GM23338 (cell line): ENCODE results near the gene PGP. TPM values are rescaled to one million over a fixed set of nuclear protein-coding genes. Genes with fewer than 3 reads are reported as not detected.

Experiments used
- CREB1 ChIP-seq: fragments of 250-450 bp; sonication (Bioruptor Pico); IDR thresholded peaks from 2 replicates; pipeline ENCODE4 v1.5.0; 2020; ENCODE audit warnings: low read depth, mild to moderate bottlenecking, moderate library complexity
- ETS1 ChIP-seq: IDR thresholded peaks from 2 replicates; pipeline ENCODE4 v1.6.1; 2016; ENCODE audit warnings: antibody characterized with exemption
- EZH2 ChIP-seq: fragments of 200-600 bp; sonication (generic); IDR thresholded peaks from one replicate; pipeline ENCODE4 v1.8.0; 2017; ENCODE audit warnings: antibody characterized with exemption, mild to moderate bottlenecking, low read depth; ENCODE audit not compliant: unreplicated experiment
- JUNB ChIP-seq: IDR thresholded peaks from one replicate; pipeline ENCODE4 v1.6.1; 2016; ENCODE audit warnings: antibody characterized with exemption; ENCODE audit not compliant: unreplicated experiment
- NANOG ChIP-seq: IDR thresholded peaks from 2 replicates; pipeline ENCODE4 v1.6.1; 2016; ENCODE audit warnings: antibody characterized with exemption, borderline replicate concordance
- POLR2AphosphoS5 ChIP-seq: IDR thresholded peaks from 2 replicates; pipeline ENCODE4 v1.6.1; 2016; ENCODE audit warnings: antibody characterized with exemption, low read depth
- ZNF331 ChIP-seq: fragments of 250-450 bp; sonication (Bioruptor Pico); IDR thresholded peaks from 2 replicates; pipeline ENCODE4 v1.5.0; 2020; ENCODE audit warnings: low read depth, mild to moderate bottlenecking, moderate library complexity
- ZNF462 ChIP-seq: fragments of 250-450 bp; sonication (Bioruptor Pico); IDR thresholded peaks from 2 replicates; pipeline ENCODE4 v1.5.0; 2020; ENCODE audit warnings: mild to moderate bottlenecking, moderate library complexity
- polyA plus RNA-seq: library from polyadenylated mRNA; unstranded; fragments of >200 nt; fragmentation: Nextera tagmentation; extraction: Ambion mirVana; gene quantifications from 2 replicates; pipeline ENCODE4 v1.2.1, GENCODE V29; 2016
- total RNA-seq: library from RNA; depleted of rRNA; stranded (reverse); fragments of >200 nt; shearing (Covaris generic); gene quantifications from 2 replicates; pipeline ENCODE4 v1.2.3, GENCODE V29; 2014
- TF ChIP-seq, protein P1 (sequence below), 2 experiments: fragments of 200-600 bp in 1 of 2; sonication (generic) in 1 of 2; conservative IDR thresholded peaks; 2 replicates each; pipeline versions ENCODE4 v1.5.1 to v1.6.1; 2016 to 2017; ENCODE audit warnings: antibody characterized with exemption in 2 of 2, low read depth in 2 of 2, mild to moderate bottlenecking in 2 of 2, moderate library complexity in 1 of 2

Gene PGP
- total and polyA plus RNA-seq, 2 experiments from 2014 or later, result 44.4 to 80.3 TPM

DNA sequence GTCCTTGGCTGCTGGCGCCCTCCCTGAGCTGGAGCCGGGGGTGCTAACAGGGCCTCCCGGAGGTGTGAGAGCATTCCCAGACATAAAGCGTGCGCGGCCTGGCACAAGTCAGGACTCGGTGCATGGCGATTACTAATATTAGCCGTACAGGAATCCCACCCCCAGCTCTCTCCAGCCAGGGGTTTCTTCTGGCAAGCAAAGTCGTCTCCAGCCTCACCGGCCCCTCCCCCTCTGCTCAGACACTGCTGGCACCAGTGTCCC is 23.3 kb downstream of the PGP start (continued):
- TF ChIP-seq ZNF462 (CRISPR knock-in tag) (no peak), CREB1 (CRISPR knock-in tag) (no peak), NANOG (no peak), ETS1 (no peak), JUNB (no peak), ZNF331 (CRISPR knock-in tag) (no peak), EZH2 (no peak), POLR2AphosphoS5 (no peak)
- TF ChIP-seq, protein P1, sequence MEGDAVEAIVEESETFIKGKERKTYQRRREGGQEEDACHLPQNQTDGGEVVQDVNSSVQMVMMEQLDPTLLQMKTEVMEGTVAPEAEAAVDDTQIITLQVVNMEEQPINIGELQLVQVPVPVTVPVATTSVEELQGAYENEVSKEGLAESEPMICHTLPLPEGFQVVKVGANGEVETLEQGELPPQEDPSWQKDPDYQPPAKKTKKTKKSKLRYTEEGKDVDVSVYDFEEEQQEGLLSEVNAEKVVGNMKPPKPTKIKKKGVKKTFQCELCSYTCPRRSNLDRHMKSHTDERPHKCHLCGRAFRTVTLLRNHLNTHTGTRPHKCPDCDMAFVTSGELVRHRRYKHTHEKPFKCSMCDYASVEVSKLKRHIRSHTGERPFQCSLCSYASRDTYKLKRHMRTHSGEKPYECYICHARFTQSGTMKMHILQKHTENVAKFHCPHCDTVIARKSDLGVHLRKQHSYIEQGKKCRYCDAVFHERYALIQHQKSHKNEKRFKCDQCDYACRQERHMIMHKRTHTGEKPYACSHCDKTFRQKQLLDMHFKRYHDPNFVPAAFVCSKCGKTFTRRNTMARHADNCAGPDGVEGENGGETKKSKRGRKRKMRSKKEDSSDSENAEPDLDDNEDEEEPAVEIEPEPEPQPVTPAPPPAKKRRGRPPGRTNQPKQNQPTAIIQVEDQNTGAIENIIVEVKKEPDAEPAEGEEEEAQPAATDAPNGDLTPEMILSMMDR (conservative IDR thresholded peaks at IDR 0.05; ENCODE audit: low read depth in 2 of 2), result no peak
